NCI-H2029 treated with DMSO at 0.1 percent for 48 hours (cell line): ENCODE measurements around the gene PRSS33.
A peak's percentile ranks its signal among the peaks of the same experiment; 100 is the strongest.

Source experiments
- DNase-seq: peaks from one replicate; lab custom pipeline; 2025; lab: John Stamatoyannopoulos, UW

Gene PRSS33

GRCh38 chr16:2763173-2763572 lies 24.2 kb downstream of the PRSS33 start:
- no peak for DNase-seq

GRCh38 chr16:2762711-2763110 lies 24.6 kb downstream of the PRSS33 start:
- DNase-seq, result no peak

GRCh38 chr16:2761886-2762583 lies 25.3 kb downstream of the PRSS33 start:
- no peak for DNase-seq

DNA sequence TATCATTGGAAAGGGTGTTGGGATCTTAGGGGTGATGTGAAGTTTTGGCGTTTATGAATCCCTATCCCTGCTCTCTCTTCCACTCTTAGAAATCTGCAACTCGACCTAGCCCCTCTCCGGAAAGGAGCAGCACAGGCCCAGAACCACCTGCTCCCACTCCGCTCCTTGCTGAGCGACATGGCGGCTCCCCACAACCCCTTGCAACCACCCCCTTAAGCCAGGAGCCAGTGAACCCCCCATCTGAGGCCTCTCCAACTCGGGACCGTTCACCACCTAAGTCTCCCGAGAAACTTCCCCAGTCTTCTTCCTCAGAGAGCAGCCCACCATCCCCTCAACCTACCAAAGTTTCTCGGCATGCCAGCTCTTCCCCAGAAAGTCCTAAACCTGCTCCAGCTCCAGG lies 25.9 kb downstream of the PRSS33 start:
- DNase-seq, result no peak

DNA sequence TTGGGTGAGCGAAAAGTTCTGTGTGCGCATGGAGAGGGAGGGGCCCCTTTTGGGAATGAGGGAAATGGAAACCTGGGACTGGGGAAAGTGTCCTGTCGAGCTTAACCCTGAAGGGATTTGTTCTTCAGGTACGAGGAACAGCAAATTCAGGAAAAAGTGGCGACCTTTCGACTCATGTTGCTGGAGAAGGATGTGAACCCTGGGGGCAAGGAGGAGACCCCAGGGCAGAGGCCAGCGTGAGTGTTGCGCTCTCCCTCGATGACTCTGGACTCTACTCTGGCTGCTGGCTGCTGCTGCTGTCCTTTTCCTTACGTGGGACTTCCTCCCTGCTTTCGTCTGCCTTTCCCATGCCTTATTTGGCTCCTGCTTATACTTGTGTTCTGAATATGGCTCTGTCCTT lies 30.0 kb downstream of the PRSS33 start:
- no peak for DNase-seq

DNA sequence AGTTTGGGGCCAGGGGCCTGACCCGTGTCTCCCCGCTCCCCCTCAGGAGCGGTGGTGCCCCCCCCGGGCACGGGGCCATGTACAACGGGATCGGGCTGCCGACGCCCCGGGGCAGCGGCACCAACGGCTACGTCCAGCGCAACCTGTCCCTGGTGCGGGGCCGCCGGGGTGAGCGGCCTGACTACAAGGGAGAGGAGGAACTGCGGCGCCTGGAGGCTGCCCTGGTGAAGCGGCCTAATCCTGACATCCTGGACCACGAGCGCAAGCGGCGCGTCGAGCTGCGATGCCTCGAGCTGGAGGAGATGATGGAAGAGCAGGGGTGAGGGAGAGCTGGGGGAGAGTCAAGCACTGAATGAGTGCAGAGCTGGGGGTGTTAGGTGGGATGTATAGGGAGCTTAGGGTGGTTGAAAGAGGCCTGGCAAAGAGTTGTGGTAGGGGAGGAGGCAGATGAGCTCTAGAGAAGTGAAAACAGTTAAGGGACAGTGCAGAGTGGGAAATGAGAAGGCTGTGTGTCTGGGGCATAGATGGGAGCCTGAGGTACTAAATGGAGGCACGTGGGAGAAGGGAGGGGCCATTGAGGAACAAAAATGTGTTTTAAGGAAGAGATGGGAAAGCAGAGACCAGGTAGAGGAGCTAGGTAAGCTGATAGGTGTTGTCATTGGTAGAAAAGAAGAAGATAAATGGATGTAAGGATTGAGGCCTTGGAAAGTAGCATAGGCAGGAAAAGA lies 30.9 kb downstream of the PRSS33 start:
- DNase-seq, result no peak

GRCh38 chr16:2755158-2755557 lies 32.2 kb downstream of the PRSS33 start:
- no peak for DNase-seq

DNA sequence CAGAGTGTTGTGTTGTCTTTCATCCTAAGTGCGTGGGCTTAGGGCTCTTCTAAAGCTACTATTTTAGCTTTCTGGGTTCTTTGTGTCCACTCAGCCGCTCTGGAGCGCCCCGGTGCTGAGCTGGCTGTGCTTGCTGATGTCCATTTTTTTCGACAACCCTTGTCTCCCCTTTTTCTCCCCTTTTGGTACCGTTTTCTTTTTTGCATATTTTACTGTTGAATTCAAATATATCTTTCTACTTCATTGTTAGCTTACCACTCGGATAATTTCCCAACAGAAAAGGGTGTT lies 33.7 kb downstream of the PRSS33 start:
- no peak for DNase-seq

GRCh38 chr16:2752850-2753732 lies 34.3 kb downstream of the PRSS33 start:
- DNase-seq, result peak; percentile 24

DNA sequence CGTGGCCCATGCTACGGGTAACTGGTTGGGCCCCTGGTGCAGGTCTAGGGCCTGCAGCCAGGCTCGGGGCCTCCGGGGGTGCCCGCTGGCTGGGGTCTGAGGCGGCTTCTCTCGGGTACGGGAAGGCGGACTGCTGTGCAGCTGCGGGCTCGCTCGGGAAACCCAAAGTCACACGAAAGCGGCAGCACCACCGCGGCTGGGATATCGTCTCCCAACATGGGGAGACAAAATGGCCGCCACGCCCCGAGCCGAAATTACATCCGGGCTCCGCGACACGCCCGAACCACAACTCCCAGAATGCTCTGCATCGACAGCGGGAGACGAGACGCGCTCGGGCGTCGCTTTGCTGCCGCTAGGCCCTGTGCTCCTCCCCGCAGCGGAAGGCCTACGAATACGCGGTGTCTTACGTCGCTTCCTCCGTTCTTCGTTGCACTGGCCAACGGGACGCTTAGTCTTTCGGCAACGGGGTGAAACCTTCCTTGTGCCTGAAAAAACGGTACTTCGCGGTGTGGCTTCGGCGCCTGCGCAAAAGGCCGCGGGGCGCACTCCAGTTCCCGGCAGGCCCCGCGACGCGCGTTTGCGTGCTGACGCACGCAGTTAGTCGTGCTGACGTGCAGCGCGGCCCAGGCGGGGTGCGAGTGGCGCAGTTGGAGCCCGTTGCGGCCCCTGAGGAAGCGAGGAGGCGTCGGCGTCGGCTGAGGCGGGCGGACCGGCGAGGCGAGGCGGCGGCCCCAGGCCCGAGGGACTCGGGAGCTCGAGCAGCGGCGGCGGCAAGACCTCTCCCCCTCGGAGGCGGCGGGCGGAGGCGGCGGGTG lies 35.1 kb downstream of the PRSS33 start, which contains the start of gene SRRM2:
SRRM2 (plus strand) TSS at position 604 of the 815 bp plus-strand sequence. CDS start 3,727 bp downstream, outside the sequence.
- peak; percentile 57 for DNase-seq

DNA sequence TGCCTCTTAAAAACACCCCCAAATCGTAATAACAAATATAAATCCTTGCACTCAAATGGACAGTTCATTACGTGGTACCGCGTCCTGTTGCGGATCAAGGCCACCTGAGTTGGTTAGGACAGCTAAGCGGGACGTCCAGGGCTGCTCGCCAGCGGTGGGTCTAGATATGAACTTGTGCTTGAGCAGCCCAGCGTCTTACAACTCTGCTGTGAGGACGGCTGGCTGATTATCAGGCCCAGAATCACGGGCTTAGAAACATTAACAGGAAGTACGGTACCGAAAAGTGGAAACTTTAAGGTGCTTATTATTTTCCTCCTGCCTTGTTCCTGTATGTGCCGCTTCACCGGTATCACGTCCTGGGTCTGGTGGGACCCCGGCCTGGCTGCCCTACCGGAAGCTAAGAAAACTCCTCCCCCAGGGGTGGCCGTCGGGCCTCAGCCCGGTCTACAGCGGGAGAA lies 35.8 kb downstream of the PRSS33 start:
- no peak for DNase-seq

GRCh38 chr16:2749936-2750335 lies 37.4 kb downstream of the PRSS33 start:
- DNase-seq, result no peak

DNA sequence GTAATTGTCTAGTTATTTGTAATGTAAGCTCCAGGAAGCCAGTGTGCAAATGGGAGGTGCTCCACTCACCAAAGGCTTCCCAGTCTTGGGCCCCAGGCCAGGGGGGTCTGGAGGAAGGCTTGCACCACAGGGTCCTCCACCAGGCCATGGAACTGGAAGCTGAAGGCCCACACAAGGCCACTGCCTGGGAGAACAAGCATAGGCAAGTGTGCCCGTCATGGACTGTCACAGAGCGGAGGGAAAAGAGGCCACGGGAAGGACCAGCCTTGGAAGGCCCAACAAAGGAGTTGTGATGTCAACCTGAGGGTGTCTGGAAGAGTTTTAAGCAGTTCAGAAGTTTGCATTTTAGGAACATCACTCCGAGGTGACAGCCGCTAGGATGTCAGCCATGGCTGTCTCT lies 37.9 kb downstream of the PRSS33 start:
- DNase-seq, result no peak

DNA sequence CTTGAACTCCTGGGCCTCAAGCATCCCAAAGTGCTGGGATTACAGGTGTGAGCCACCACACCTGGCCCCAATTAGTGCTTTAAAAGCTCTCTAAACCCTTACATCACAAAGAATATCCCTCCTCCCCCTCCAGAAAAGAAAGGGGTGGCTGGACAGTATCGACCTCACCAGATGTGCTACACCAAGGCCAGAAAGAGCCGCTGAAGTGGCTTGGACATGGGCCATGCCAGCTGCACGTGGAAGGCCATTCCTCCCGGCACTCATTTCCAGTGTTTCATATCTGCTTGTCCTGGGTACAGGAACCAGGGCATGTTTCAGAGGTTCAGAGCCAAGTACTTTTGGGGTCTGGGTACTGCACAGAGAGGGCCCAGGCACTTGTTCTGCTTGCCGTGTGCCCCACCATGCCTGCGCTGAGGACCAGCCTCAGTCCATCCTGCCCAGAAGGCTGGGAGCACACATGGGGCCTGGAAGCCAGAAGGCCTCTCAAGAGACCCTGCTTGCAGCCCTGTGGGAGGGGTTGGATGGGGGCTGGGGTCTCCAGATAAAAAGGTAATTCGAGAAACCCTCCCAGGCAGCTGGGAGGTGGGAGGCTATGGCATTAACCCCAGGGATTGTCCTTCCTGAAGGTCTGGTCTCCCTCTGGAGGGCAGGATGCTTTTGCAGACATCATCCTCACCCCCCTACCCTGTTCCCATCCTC lies 38.5 kb downstream of the PRSS33 start:
- peak; percentile 91 for DNase-seq

DNA sequence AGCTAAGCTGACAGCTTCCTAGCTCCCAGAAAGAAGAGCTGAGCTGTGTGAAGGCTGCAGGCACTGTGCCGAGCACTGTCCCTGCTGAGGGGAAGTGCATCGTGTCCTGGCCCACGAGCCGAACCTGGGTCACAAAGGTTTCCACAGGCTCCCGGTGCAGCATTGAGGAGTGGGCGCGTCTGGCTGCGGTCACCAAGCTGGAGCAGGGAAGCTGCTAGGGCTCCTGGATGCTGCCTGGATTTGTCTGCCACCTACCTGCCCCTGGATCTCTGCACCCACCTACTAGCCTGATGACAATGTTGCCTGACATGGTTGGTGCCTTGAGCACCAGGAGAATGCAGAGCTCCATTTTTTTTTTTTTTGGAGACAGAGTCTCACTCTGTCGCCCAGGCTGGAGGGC lies 41.4 kb downstream of the PRSS33 start:
- DNase-seq, result no peak

DNA sequence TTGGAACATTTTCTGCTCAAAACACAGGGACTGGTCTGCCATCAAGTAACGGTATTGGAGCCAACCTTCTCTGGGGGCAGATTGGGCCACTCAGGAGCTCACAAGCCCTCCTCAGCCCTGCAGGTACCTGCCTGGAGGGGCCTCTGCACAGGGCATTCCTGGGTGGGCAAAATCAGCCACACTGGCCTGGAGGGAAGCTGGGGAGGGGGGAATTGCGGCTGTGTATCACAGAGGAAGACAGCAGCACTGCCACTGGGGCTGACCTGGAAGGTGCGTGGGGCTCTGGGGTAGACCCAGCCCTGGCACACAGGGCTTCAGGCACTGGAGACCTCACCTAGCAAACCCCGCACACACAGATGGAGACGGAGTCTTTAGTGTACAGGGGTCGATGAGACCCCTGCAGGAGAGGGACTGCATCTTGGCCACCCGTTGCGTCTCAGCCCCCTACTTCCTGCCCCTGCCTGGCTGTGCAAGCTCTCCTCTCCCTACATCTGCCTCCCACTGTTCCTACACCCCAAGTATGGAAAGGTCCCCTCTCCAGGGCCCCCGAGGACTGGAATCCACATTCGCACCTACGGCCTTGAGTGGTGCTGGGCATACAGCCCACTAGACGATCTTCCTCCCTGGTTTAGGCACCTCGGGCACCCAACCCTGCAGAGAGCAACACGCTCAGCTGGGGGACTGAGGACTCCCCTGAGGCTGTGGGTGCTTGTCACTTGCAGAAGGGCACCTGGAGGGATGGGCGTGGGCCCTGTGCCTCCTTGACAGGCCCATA lies 42.1 kb downstream of the PRSS33 start:
- no peak for DNase-seq

- no peak for DNase-seq
These were observed 42.6 kb downstream of the PRSS33 start for GRCh38 chr16:2744711-2745110.

DNA sequence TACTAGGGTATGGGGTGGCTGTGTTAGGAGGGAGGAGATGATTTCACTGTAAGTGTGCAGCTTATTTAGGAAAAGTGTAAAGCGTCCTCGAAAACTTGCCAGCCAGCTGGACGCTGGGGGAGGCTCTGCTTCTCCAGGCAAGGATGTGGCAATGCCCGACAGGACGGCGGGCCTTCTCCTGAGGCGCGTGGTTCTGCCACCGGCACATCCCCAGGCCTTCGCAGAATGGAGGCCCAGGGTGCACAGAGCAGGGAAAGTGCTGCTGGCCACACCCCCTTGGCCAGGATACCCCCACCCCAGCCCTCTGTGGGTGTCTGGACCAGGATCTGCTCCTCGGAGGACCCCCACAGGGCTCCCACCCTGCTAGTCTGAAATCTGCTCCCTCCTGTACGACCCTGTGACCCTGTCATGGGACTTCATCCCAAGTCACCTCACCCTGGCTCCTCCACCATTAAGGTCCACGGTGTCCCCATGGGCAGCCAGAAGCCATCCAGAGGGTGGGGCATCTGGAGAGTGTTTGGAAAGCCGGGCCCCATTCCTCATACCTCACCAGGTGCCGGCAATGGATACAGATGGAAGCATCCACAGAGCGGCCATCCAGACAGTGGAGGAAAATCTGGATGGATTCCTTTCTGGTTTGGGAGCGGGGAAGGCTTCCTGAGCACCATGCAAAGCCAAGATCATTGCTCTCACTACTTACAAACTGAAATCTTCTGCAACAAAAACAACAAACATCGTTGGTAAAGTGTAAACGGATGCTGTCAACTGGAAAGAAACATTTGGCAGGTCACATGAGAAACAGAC lies 44.2 kb downstream of the PRSS33 start:
- DNase-seq, result no peak

DNA sequence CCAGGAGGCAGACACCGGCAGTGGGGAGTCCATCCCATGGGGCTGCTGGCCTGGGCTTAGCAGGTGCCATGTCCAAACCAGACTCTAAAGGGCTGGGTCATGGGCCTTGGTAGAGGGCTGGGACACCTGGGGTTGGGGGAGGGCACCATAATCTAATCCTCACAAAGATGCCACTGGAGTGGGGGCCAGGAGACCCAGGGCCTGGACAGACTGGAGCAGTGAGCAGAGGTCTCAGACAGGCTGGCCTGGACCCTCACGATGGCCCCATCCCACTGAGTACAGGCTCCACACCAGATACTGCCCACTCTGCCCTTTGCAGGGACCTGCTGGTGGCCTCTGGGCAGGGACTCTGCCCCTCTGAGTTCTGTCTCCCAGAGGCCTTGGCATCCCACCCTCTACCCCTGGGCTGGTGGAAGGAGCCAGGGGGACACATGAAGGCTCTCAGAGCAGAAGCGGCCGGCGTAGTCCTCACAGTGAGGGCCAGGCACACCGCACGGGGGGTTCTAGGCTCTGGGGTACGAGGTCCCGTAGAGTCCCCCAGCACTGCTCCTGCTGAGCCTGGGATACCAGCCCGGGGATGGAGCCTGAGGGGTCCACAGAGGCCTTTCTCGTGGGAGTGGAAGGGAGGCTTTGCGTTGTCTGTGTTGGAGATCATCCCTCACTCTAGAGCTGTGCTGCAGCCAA lies 44.9 kb downstream of the PRSS33 start:
- DNase-seq, result no peak
